HG03520 (cell line): ENCODE measurements around the gene NAA35.
"Not testable (repeated sequence)": the region's sequence is repeated elsewhere in the genome, so short reads cannot be mapped to it uniquely, and the experiment has no call there.

Source experiments
- ATAC-seq: cut with Tn5 transposase; IDR thresholded peaks from one replicate; pipeline ENCODE4 v1.9.1; 2021; ENCODE audit warnings: mild to moderate bottlenecking, moderate library complexity; ENCODE audit not compliant: unreplicated experiment

Gene NAA35

DNA sequence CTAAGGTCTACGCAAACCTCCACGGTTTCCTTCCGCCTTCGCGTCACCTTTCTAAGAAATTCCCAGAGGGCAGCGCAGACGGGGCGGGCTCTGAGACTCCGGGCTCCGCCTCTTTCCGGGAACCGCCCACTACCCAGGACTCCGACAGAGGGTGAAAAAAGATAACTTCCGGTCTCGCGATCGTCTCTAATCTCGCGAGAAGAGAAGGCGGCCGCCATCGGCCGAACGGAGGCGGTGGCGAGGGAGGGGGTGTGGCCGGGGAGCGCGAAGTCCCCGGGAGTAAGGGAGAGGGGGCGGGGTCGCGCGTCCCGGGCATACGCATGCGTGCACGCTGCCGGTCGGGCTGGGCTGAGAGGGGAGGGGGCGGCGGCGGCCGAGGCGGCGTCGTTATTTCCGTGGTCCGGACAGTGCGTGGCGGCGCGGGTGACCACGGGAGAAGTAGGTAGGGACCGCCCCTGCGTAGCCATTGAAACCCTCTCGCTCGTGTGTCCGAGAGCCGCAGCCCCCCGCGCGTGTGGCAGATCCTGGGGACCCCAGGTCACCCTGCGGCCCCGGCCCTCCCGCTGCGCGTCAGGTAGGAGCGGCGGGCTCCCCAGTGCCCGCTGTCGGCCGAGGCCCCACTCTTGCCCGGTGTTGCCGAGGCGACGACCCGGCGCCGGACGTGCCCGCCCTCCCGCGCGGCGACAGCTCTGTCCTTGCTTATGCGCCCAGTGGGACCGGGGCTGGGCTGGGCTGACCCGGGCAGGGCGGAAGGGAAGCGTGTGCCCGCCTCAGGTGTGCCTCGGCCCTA is at the start of gene NAA35:
Gene NAA35 (plus strand): TSS at position 315 of the 790 bp plus-strand sequence. CDS start 1,014 bp downstream, outside the sequence.
- ATAC-seq = peak; percentile 86

DNA sequence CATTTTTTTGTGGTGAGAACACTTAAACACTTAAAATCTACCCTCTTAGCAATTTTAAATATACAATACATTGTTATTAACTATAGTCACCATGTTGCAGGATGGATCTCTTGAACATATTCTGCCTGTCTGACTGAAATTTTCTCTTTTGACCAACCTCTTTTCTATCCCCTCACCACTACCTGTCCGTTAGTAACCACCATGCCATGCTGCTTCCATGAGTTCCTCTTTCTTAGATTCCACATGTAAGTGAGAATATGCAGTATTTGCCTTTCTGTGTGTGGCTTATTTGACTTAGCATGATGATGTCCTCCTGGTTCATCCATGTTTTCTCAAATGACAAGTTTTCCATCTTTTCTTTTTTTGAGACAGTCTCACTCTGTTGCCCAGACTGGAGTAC is 48.5 kb upstream of the NAA35 start:
- ATAC-seq = no peak

DNA sequence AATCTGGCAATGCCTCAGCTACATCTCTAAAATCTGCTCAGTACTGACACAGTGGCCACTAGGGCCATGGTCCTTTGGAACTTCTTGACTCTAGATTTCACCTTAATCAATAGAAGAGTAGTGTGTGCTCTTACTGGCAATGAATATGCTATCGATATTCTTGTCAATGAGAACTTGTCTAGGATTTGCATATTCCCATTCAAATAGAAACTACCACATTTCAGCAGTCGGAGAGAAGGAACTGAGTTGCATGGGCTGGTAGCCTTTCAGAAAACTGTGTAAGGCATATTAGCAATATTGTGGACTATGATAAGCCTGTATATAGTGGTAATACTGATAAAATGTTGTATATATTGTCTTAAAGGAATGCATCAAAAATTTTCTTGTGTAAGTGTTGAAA is 45.3 kb upstream of the NAA35 start:
- ATAC-seq = peak; percentile 44

- ATAC-seq = no peak
These were observed 43.1 kb upstream of the NAA35 start for GRCh38 chr9:85897848-85898247.

DNA sequence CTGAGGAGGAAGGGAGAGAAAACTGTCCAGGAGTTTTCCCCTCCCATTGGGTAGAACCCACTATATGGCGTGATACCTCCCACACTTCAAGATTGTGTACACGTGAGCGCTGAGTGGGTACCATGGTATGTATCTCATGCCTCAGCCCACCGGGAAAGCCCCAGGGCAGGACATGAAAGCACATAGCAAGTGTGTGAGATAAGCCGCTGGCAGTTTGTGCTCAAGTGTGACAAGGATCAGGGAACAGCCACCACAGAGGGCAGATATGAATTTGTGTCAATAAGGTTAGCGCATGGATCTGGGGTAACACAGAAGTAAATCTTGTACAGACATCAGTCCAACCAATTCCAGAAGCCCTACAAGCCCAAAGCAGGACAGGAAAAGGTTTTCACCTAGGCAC is 42.6 kb upstream of the NAA35 start:
- no peak for ATAC-seq

- no peak for ATAC-seq
These were observed 41.6 kb upstream of the NAA35 start for GRCh38 chr9:85899388-85899787.

GRCh38 chr9:85900504-85901201 is 40.3 kb upstream of the NAA35 start:
- ATAC-seq = no peak

DNA sequence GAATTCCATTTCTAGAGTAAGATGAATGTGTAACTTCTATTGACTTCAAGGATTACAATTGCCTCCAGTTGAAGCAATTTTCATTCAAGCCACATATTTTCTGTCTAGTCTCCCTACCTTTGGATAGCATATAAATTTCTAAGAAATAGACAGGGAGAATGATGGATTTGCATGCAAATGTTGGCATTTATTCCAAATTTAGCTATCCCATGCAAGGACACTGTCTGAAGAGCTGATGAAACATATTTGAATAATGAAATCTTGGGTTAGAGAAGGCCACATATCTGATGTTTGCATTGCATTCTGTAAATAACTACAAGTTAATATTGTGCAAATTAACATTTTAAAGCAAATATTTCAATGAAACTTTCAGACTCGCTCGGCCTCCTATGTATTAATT is 36.0 kb upstream of the NAA35 start:
- ATAC-seq = no peak

DNA sequence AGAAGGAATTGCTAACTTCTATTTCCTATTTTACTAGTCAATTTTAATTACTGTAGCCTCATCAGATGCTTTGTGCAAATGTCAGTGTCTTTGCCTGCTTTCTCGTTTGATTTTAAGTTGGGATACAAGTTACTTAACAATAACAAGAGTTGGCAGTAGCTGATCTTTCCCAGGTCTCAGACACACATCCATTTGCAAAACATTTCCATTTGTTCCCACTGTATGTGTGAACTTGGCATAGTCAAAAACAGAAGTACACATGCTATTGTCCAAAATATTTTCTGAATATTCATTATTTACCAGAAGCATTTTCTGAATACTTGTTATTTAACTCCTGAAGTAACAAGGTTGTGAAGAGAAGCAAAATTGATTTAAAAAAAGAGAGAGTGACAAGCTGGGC is 35.0 kb upstream of the NAA35 start:
- ATAC-seq = no peak

- ATAC-seq = no peak
These were observed 31.6 kb upstream of the NAA35 start for GRCh38 chr9:85909390-85909789.

DNA sequence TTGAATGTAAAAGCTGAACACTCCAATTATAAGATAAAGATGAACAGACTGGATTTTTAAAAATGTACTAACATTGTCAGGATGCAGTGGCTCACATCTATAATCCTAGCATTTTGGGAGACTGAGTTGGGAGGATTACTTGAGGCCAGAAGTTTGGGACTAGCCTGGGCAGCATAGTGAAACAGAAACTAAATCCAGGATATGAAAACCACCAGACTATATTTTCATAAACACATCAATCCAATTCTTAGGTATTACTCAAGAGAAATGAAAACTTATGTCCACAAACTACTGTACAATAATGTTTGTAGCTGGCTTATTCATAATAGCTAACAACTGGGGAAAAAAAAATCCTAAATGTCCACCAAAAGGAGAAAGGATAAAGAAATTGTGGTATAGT is 26.8 kb upstream of the NAA35 start:
- no peak for ATAC-seq

DNA sequence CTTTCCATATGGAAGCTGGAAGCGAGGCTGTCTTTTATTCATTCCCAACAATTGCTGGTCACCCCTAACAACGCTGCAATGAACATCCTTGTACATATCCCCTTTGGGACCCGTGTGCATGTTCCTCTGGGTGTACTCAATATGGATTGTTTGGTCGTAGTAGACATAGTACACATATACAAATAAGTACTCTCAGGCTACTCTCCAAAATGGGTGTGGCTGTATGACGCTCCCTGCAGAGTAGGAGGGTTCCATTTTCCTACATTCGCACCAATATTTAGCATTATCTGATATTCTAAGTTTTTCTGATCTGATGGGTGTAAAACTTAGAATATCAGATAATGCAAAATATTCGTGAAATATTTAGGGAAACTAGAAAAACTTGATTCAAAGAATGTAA is 23.2 kb upstream of the NAA35 start:
- ATAC-seq = no peak

DNA sequence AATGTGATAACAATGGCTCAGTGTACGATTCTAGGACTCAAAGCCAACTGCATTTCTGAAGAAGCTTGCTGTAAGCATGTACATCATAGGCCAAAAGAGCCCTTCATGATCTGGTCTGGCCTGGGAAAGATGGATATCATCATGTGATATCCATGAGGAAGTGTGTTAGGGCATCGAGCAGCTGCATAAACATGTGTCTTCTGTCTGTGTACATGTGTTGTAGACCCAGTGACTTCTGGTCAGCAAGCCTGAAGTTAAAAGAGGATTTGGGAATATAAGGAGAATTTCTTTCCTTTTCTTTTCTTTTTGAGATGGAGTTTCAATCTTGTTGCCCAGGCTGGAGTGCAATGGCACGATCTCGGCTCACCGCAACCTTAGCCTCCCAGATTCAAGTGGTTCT is 15.5 kb upstream of the NAA35 start:
- ATAC-seq = no peak

DNA sequence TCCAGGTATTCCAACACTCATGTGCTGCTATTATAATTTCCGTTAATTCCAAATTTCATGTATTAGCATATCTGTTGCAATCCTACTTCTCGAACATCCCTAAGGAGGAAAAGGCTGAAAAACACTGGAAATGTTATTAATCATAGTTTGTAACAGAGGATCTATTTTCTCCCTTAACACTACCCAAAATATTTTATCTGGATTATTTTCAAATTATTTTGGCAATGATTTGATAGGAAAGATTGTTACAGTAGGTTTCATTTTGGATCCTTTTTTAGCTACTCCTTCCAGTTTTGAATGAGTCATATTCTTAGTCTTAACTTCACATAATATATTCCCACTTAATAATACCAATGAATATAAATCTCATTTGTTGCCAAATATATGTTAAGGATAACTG is 13.9 kb upstream of the NAA35 start:
- ATAC-seq = no peak

DNA sequence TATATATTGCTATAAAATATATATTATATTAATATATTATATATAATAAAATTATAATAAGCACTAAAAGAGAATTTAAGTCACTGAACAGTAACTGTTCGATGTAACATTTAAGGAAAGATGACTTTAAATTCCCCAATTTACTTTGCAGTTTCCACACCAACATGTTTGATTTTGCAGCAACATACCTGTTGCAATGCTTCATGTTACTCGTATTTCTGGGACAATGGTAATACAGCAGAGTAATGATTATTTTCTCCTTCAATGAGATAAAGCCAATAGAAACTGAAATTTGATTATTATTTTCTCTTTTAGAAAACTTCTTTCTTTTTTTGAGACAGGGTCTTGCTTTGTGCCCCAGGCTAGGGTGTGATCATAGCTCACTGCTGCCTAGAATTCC is 9.5 kb upstream of the NAA35 start:
- no peak for ATAC-seq

- not testable (repeated sequence) for ATAC-seq
These were observed 5.0 kb upstream of the NAA35 start for GRCh38 chr9:85935950-85936349.

- no peak for ATAC-seq
These were observed 593 bp upstream of the NAA35 start for GRCh38 chr9:85940275-85940831.

DNA sequence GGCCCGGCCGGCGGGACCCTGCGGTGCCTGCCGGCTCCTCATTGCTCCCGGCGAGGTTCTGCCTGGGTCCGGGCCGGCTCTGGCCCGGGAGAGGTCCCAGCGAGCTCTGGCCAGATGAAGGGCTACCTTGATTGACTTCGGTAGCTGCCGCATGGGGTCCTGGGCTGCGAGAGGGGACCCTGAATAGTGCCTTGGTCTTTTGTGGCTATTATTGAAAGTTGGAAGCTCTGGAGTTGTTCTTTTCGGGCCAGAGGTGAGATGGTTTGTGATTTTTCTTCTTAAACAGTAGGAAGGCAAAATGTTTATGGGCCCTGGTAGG is 635 bp downstream of the NAA35 start:
- ATAC-seq = no peak

DNA sequence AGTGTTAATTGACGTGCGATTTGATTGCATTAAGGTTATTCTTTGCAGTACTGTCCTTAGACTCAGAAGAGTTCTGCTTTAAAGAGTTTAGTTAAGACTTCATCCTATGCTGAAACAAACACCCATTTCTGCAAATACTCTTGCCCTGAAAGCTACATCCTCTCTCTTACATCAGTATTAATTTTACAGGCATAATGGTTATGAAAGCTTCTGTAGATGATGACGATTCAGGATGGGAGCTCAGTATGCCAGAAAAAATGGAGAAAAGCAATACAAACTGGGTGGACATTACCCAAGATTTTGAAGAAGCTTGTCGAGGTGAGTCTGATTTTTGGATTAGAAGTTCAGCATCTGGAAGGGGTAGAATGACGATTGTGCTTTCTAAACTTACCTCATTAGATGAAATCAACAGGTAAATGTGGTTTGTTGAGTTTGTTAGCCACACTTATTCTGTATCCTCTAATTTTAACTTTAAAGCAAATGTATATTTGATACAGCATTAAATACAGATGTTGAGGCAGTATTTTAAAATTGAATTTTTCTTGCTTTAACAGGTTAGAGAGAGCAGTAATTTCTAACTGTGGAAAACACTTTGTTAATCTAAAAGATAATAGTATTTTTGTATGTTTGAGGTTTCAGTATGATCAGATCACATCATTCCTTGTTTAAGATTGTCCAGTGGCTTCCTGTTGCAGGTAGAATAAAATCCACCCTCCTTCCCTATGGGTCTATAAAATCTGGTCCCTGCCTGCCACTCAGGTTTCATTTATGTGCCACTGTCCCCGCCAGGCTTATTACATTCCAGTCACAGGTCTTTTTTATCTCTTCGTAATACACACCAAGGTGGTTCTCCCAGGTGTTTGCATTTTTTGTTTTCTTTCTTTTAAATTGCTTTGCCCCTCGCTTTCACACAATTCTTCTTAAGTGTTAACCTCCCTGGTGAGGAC is 1.3 kb downstream of the NAA35 start:
- no peak for ATAC-seq

GRCh38 chr9:85942913-85943709 is 2.2 kb downstream of the NAA35 start:
- ATAC-seq = no peak
